HEK293 (cell line): Measurements from ENCODE around the gene LHFPL3.
A peak's percentile ranks its signal among the peaks of the same experiment; 100 is the strongest.

Experiments
- GLI2 ChIP-seq: fragments of 450-650 bp; formaldehyde crosslinking; IDR thresholded peaks from 2 replicates; pipeline ENCODE4; 2017; ENCODE audit warnings: missing biosample characterization, missing genetic modification characterization, low read depth, borderline replicate concordance
- GLIS2 ChIP-seq: fragments of 450-650 bp; formaldehyde crosslinking; IDR thresholded peaks from 2 replicates; pipeline ENCODE4 v1.5.1; 2016; ENCODE audit warnings: missing biosample characterization, missing genetic modification characterization
- OSR2 ChIP-seq: fragments of 450-650 bp; formaldehyde crosslinking; IDR thresholded peaks from 2 replicates; pipeline ENCODE4 v1.5.1; 2016; ENCODE audit warnings: missing biosample characterization, missing genetic modification characterization
- SP3 ChIP-seq: fragments of 450-650 bp; formaldehyde crosslinking; IDR thresholded peaks from 2 replicates; pipeline ENCODE4 v1.5.1; 2016; ENCODE audit warnings: missing biosample characterization, missing genetic modification characterization
- SP7 ChIP-seq: fragments of 450-650 bp; formaldehyde crosslinking; IDR thresholded peaks from 2 replicates; pipeline ENCODE4 v1.5.1; 2016; ENCODE audit warnings: missing biosample characterization, missing genetic modification characterization
- TRIM28 ChIP-seq: IDR thresholded peaks from 2 replicates; pipeline ENCODE4 v1.6.1; 2011; ENCODE audit warnings: low read length, control low read depth, borderline replicate concordance
- ZBTB17 ChIP-seq: fragments of 450-650 bp; formaldehyde crosslinking; IDR thresholded peaks from 2 replicates; pipeline ENCODE4 v1.5.1; 2016; ENCODE audit warnings: missing biosample characterization, missing genetic modification characterization
- ZNF132 ChIP-seq: fragments of 450-650 bp; formaldehyde crosslinking; IDR thresholded peaks from 2 replicates; pipeline ENCODE4 v1.5.1; 2017; ENCODE audit warnings: missing biosample characterization, missing genetic modification characterization, borderline replicate concordance
- ZNF140 ChIP-seq: fragments of 450-650 bp; formaldehyde crosslinking; IDR thresholded peaks from 2 replicates; pipeline ENCODE4 v1.5.1; 2016; ENCODE audit warnings: missing biosample characterization, missing genetic modification characterization
- ZNF211 ChIP-seq: fragments of 450-650 bp; formaldehyde crosslinking; IDR thresholded peaks from 2 replicates; pipeline ENCODE4 v1.5.1; 2016; ENCODE audit warnings: low read depth, missing biosample characterization, missing genetic modification characterization
- ZNF23 ChIP-seq: fragments of 450-650 bp; formaldehyde crosslinking; IDR thresholded peaks from 2 replicates; pipeline ENCODE4 v1.5.1; 2016; ENCODE audit warnings: missing biosample characterization, missing genetic modification characterization, borderline replicate concordance
- ZNF239 ChIP-seq: fragments of 450-650 bp; formaldehyde crosslinking; IDR thresholded peaks from 2 replicates; pipeline ENCODE4 v1.5.1; 2016; ENCODE audit warnings: missing biosample characterization, missing genetic modification characterization
- ZNF24 ChIP-seq: fragments of 450-650 bp; formaldehyde crosslinking; IDR thresholded peaks from 2 replicates; pipeline ENCODE4 v1.5.1; 2016; ENCODE audit warnings: missing biosample characterization, missing genetic modification characterization
- ZNF248 ChIP-seq: fragments of 450-650 bp; formaldehyde crosslinking; IDR thresholded peaks from 2 replicates; pipeline ENCODE4 v1.5.1; 2017; ENCODE audit warnings: missing biosample characterization, missing genetic modification characterization
- ZNF341 ChIP-seq: fragments of 450-650 bp; formaldehyde crosslinking; IDR thresholded peaks from 2 replicates; pipeline ENCODE4; 2016; ENCODE audit warnings: low read depth, missing biosample characterization, missing genetic modification characterization
- ZNF366 ChIP-seq: fragments of 450-650 bp; formaldehyde crosslinking; conservative IDR thresholded peaks from 2 replicates; pipeline ENCODE4 v1.5.1; 2016; ENCODE audit warnings: missing biosample characterization, missing genetic modification characterization
- ZNF501 ChIP-seq: fragments of 450-650 bp; formaldehyde crosslinking; IDR thresholded peaks from 2 replicates; pipeline ENCODE4 v1.5.1; 2016; ENCODE audit warnings: missing biosample characterization, missing genetic modification characterization
- ZNF530 ChIP-seq: fragments of 450-650 bp; formaldehyde crosslinking; IDR thresholded peaks from 2 replicates; pipeline ENCODE4 v1.5.1; 2016; ENCODE audit warnings: low read depth, missing biosample characterization, missing genetic modification characterization
- ZNF585B ChIP-seq: fragments of 450-650 bp; formaldehyde crosslinking; IDR thresholded peaks from 2 replicates; pipeline ENCODE4 v1.5.1; 2016; ENCODE audit warnings: missing biosample characterization, missing genetic modification characterization
- ZNF654 ChIP-seq: fragments of 450-650 bp; formaldehyde crosslinking; IDR thresholded peaks from 2 replicates; pipeline ENCODE4 v1.5.1; 2016; ENCODE audit warnings: low read depth, missing biosample characterization, missing genetic modification characterization
- ZNF664 ChIP-seq: fragments of 450-650 bp; formaldehyde crosslinking; IDR thresholded peaks from 2 replicates; pipeline ENCODE4 v1.5.1; 2016; ENCODE audit warnings: missing biosample characterization, missing genetic modification characterization
- ZNF677 ChIP-seq: fragments of 450-650 bp; IDR thresholded peaks from 2 replicates; pipeline ENCODE4 v1.5.0; 2018; ENCODE audit warnings: missing biosample characterization, mild to moderate bottlenecking, missing genetic modification characterization, moderate library complexity
- ZSCAN30 ChIP-seq: fragments of 450-650 bp; IDR thresholded peaks from 2 replicates; pipeline ENCODE4 v1.5.1; 2018; ENCODE audit warnings: missing biosample characterization, mild to moderate bottlenecking, missing genetic modification characterization, moderate library complexity
- TF ChIP-seq, protein P1 (sequence below): fragments of 450-650 bp; formaldehyde crosslinking; IDR thresholded peaks from 2 replicates; pipeline ENCODE4 v1.5.1; 2017; ENCODE audit warnings: missing biosample characterization, missing genetic modification characterization
- TF ChIP-seq, protein P2 (sequence below): fragments of 450-650 bp; formaldehyde crosslinking; IDR thresholded peaks from 2 replicates; pipeline ENCODE4; 2016; ENCODE audit warnings: missing biosample characterization, missing genetic modification characterization
- TF ChIP-seq, protein P3 (sequence below): fragments of 450-650 bp; formaldehyde crosslinking; IDR thresholded peaks from 2 replicates; pipeline ENCODE4 v1.5.1; 2016; ENCODE audit warnings: missing biosample characterization, missing genetic modification characterization
- TF ChIP-seq, protein P4 (sequence below): fragments of 450-650 bp; formaldehyde crosslinking; IDR thresholded peaks from 2 replicates; pipeline ENCODE4 v1.5.1; 2016; ENCODE audit warnings: missing biosample characterization, missing genetic modification characterization
- TF ChIP-seq, protein P5 (sequence below): fragments of 450-650 bp; formaldehyde crosslinking; IDR thresholded peaks from 2 replicates; pipeline ENCODE4 v1.5.1; 2016; ENCODE audit warnings: missing biosample characterization, missing genetic modification characterization
- TF ChIP-seq, protein P6 (sequence below): fragments of 450-650 bp; formaldehyde crosslinking; IDR thresholded peaks from 2 replicates; pipeline ENCODE4 v1.5.1; 2017; ENCODE audit warnings: missing biosample characterization, missing genetic modification characterization

LHFPL3 gene

DNA sequence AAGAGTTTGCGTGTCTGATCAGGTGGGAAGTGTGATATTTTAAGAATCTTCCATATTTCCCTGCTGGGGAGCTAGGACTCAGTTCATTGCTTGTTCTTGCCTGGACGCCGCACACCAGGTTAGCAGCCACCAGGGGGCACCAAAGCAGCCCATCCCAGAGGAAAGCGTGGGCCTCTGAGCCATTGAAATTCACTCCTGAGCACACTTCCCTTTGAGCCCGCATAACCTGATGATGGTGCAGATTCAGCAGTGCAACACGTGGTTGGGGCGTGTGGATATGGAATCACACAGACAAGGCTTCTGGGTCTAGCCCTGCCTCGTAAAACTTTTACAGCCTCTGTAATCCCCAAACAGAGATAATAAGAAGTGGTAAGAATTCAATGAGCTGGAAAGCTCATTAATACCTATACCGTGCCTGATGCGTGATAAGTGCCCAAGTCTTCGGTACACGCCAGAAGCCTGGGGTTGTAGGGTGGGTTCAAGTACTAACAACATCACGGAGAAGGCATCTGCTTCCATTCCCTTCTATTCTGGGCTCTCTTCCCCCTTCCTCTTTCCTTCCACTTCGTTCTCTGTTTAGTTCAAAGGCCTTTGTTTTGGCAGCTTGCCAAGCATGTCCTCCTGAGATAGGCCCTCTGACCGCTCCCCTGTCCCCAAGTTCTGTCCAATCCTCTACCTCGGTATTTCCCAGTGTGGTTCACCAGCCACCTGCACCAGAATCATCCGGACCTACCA, 555.5 kb downstream of the LHFPL3 start (continued):
- TF ChIP-seq, protein P1, sequence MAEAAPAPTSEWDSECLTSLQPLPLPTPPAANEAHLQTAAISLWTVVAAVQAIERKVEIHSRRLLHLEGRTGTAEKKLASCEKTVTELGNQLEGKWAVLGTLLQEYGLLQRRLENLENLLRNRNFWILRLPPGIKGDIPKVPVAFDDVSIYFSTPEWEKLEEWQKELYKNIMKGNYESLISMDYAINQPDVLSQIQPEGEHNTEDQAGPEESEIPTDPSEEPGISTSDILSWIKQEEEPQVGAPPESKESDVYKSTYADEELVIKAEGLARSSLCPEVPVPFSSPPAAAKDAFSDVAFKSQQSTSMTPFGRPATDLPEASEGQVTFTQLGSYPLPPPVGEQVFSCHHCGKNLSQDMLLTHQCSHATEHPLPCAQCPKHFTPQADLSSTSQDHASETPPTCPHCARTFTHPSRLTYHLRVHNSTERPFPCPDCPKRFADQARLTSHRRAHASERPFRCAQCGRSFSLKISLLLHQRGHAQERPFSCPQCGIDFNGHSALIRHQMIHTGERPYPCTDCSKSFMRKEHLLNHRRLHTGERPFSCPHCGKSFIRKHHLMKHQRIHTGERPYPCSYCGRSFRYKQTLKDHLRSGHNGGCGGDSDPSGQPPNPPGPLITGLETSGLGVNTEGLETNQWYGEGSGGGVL: peak; percentile 69
- TF ChIP-seq OSR2 (tag by site-specific recombination): peak; percentile 98
- TF ChIP-seq ZNF585B (tag by site-specific recombination): no peak
- TF ChIP-seq SP3 (tag by site-specific recombination): no peak
- TF ChIP-seq, protein P2, sequence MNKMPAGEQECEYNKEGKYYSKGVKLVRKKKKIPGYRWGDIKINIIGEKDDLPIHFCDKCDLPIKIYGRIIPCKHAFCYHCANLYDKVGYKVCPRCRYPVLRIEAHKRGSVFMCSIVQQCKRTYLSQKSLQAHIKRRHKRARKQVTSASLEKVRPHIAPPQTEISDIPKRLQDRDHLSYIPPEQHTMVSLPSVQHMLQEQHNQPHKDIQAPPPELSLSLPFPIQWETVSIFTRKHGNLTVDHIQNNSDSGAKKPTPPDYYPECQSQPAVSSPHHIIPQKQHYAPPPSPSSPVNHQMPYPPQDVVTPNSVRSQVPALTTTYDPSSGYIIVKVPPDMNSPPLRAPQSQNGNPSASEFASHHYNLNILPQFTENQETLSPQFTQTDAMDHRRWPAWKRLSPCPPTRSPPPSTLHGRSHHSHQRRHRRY (tag by site-specific recombination): no peak; the same call in 1 of the 2 replicates
- peak; percentile 94 for TF ChIP-seq ZNF501 (tag by site-specific recombination)
- no peak for TF ChIP-seq ZNF211 (tag by site-specific recombination)
- no peak for TF ChIP-seq GLIS2 (tag by site-specific recombination)
- peak; percentile 73 for TF ChIP-seq ZNF341 (tag by site-specific recombination)
- TF ChIP-seq ZBTB17 (tag by site-specific recombination): peak; percentile 99
- TF ChIP-seq ZSCAN30 (tag by site-specific recombination): peak; percentile 94
- TF ChIP-seq ZNF23 (tag by site-specific recombination): no peak
- TF ChIP-seq SP7 (tag by site-specific recombination): peak; percentile 96
- TF ChIP-seq, protein P3, sequence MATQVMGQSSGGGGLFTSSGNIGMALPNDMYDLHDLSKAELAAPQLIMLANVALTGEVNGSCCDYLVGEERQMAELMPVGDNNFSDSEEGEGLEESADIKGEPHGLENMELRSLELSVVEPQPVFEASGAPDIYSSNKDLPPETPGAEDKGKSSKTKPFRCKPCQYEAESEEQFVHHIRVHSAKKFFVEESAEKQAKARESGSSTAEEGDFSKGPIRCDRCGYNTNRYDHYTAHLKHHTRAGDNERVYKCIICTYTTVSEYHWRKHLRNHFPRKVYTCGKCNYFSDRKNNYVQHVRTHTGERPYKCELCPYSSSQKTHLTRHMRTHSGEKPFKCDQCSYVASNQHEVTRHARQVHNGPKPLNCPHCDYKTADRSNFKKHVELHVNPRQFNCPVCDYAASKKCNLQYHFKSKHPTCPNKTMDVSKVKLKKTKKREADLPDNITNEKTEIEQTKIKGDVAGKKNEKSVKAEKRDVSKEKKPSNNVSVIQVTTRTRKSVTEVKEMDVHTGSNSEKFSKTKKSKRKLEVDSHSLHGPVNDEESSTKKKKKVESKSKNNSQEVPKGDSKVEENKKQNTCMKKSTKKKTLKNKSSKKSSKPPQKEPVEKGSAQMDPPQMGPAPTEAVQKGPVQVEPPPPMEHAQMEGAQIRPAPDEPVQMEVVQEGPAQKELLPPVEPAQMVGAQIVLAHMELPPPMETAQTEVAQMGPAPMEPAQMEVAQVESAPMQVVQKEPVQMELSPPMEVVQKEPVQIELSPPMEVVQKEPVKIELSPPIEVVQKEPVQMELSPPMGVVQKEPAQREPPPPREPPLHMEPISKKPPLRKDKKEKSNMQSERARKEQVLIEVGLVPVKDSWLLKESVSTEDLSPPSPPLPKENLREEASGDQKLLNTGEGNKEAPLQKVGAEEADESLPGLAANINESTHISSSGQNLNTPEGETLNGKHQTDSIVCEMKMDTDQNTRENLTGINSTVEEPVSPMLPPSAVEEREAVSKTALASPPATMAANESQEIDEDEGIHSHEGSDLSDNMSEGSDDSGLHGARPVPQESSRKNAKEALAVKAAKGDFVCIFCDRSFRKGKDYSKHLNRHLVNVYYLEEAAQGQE (tag by site-specific recombination): no peak; the same call in 1 of the 2 replicates
- TF ChIP-seq ZNF654: peak; percentile 66
- TF ChIP-seq, protein P4, sequence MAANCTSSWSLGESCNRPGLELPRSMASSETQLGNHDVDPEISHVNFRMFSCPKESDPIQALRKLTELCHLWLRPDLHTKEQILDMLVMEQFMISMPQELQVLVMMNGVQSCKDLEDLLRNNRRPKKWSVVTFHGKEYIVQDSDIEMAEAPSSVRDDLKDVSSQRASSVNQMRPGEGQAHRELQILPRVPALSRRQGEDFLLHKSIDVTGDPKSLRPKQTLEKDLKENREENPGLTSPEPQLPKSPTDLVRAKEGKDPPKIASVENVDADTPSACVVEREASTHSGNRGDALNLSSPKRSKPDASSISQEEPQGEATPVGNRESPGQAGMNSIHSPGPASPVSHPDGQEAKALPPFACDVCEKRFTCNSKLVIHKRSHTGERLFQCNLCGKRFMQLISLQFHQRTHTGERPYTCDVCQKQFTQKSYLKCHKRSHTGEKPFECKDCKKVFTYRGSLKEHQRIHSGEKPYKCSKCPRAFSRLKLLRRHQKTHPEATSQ: no peak
- TF ChIP-seq ZNF677 (tag by site-specific recombination): peak; percentile 78; the same call in 1 of the 2 replicates
- TF ChIP-seq TRIM28: peak; percentile 90
- 0 out of 2 replicates have a peak, but pooled peaks have one; percentile 27 for TF ChIP-seq GLI2 (tag by site-specific recombination)
- TF ChIP-seq ZNF132 (tag by site-specific recombination): peak; percentile 56; the same call in 1 of the 2 replicates
- TF ChIP-seq, protein P5, sequence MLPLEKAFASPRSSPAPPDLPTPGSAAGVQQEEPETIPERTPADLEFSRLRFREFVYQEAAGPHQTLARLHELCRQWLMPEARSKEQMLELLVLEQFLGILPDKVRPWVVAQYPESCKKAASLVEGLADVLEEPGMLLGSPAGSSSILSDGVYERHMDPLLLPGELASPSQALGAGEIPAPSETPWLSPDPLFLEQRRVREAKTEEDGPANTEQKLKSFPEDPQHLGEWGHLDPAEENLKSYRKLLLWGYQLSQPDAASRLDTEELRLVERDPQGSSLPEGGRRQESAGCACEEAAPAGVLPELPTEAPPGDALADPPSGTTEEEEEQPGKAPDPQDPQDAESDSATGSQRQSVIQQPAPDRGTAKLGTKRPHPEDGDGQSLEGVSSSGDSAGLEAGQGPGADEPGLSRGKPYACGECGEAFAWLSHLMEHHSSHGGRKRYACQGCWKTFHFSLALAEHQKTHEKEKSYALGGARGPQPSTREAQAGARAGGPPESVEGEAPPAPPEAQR (tag by site-specific recombination): peak; percentile 71; the same call in 1 of the 2 replicates
- no peak for TF ChIP-seq ZNF140
- TF ChIP-seq, protein P6, sequence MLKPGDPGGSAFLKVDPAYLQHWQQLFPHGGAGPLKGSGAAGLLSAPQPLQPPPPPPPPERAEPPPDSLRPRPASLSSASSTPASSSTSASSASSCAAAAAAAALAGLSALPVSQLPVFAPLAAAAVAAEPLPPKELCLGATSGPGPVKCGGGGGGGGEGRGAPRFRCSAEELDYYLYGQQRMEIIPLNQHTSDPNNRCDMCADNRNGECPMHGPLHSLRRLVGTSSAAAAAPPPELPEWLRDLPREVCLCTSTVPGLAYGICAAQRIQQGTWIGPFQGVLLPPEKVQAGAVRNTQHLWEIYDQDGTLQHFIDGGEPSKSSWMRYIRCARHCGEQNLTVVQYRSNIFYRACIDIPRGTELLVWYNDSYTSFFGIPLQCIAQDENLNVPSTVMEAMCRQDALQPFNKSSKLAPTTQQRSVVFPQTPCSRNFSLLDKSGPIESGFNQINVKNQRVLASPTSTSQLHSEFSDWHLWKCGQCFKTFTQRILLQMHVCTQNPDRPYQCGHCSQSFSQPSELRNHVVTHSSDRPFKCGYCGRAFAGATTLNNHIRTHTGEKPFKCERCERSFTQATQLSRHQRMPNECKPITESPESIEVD (tag by site-specific recombination): peak; percentile 82
- peak; percentile 92 for TF ChIP-seq ZNF366
- TF ChIP-seq ZNF24 (tag by site-specific recombination): peak; percentile 86
- no peak for TF ChIP-seq ZNF239
- TF ChIP-seq ZNF664 (tag by site-specific recombination): no peak
- TF ChIP-seq ZNF530 (tag by site-specific recombination): no peak
- TF ChIP-seq ZNF248 (tag by site-specific recombination): peak; percentile 82; the same call in 1 of the 2 replicates
